H1 (cell line): ENCODE results near the gene PCDHGA3. TPM values are rescaled to one million over a fixed set of nuclear protein-coding genes. Genes with fewer than 3 reads are reported as not detected.
"Not testable (repeated sequence)": the region's sequence is repeated elsewhere in the genome, so short reads cannot be mapped to it uniquely, and the experiment has no call there.

ENCODE experiments used
- CTCF ChIA-PET: fragments of 300-600 bp; sonication (Branson Sonifier 250); formaldehyde crosslinking; loops from one replicate; lab custom pipeline; 2021; ENCODE audit not compliant: partially characterized antibody; lab: Charles Lee
- POLR2A ChIA-PET: fragments of 300-600 bp; sonication (Branson Sonifier 250); formaldehyde crosslinking; loops from one replicate; lab custom pipeline; 2021; ENCODE audit warnings: inconsistent platforms; ENCODE audit not compliant: partially characterized antibody; lab: Charles Lee
- DNase-seq, 2 experiments: peaks; one replicate each; pipeline versions ENCODE4 v3.0.0 to v3.0.0-alpha.2; 2010 to 2022; ENCODE audit warnings: low spot score in 2 of 2, low read depth in 1 of 2, mixed read lengths in 1 of 2
- FAIRE-seq: peaks from 2 replicates; lab custom pipeline; 2011; peaks lifted over from hg19 to GRCh38; lab: Jason Lieb, UNC
- H2AFZ ChIP-seq: 2 replicates; pipeline ENCODE4 v1.8.1; 2012; ENCODE audit warnings: low read length, inconsistent platforms
- H2AK5ac ChIP-seq: 2 replicates; pipeline ENCODE4 v1.6.1; 2013; ENCODE audit warnings: low read depth, low read length
- H2BK120ac ChIP-seq: replicated peaks from 2 replicates; pipeline ENCODE3; 2013; ENCODE audit warnings: low read depth, low read length, inconsistent platforms
- H2BK12ac ChIP-seq: 2 replicates; pipeline ENCODE4 v1.6.1; 2013; ENCODE audit warnings: low read depth, low read length
- H2BK15ac ChIP-seq: 2 replicates; pipeline ENCODE4 v1.6.1; 2013; ENCODE audit warnings: low read length
- H2BK20ac ChIP-seq: 2 replicates; pipeline ENCODE4 v1.6.1; 2013; ENCODE audit warnings: low read length
- H2BK5ac ChIP-seq: 2 replicates; pipeline ENCODE4 v1.6.1; 2013; ENCODE audit warnings: low read depth, low read length
- H3K14ac ChIP-seq: 2 replicates; pipeline ENCODE4 v1.6.1; 2013; ENCODE audit warnings: inconsistent platforms; ENCODE audit not compliant: insufficient read length
- H3K18ac ChIP-seq: 2 replicates; pipeline ENCODE4 v1.6.1; 2013; ENCODE audit warnings: low read length; ENCODE audit errors: extremely low read depth
- H3K23ac ChIP-seq: 2 replicates; pipeline ENCODE4 v1.6.1; 2013; ENCODE audit warnings: inconsistent platforms; ENCODE audit not compliant: insufficient read length
- H3K23me2 ChIP-seq: 2 replicates; pipeline ENCODE4 v1.6.1; 2013; ENCODE audit warnings: low read depth, low read length
- H3K27ac ChIP-seq: 2 replicates; pipeline ENCODE4 v1.6.1; 2011; ENCODE audit warnings: low read depth, low read length, inconsistent platforms
- H3K27me3 ChIP-seq, 4 experiments: replicated peaks in 1 of 4; 1 replicate in 1 of 4; 2 replicates in 3 of 4; pipeline versions ENCODE4 v1.6.1 to v1.8.1; 2011 to 2013; ENCODE audit warnings: low read length in 3 of 4, mild to moderate bottlenecking in 3 of 4, inconsistent platforms in 2 of 4, mixed read lengths in 2 of 4, moderate library complexity in 1 of 4; ENCODE audit not compliant: control insufficient read depth in 3 of 4, insufficient read depth in 3 of 4; ENCODE audit errors: extremely low read depth in 1 of 4
- H3K36me3 ChIP-seq, 4 experiments: 2 replicates each; pipeline versions ENCODE4 v1.6.1 to v1.8.1; 2011 to 2013; ENCODE audit warnings: mild to moderate bottlenecking in 4 of 4, low read length in 3 of 4, moderate library complexity in 2 of 4, control low read depth in 1 of 4, inconsistent platforms in 1 of 4; ENCODE audit not compliant: insufficient read depth in 4 of 4, control insufficient read depth in 2 of 4
- H3K4ac ChIP-seq: replicated peaks from 2 replicates; pipeline ENCODE3; 2013; ENCODE audit warnings: low read length, low read depth, mixed read lengths, inconsistent platforms; ENCODE audit not compliant: insufficient read length
- H3K4me1 ChIP-seq, 4 experiments: replicated peaks in 1 of 4; 1 replicate in 1 of 4; 2 replicates in 3 of 4; pipeline versions ENCODE4 v1.6.1 to v1.8.1; 2011 to 2013; ENCODE audit warnings: low read length in 3 of 4, inconsistent platforms in 2 of 4, mixed read lengths in 1 of 4; ENCODE audit not compliant: insufficient read depth in 4 of 4, control insufficient read depth in 3 of 4
- H3K4me2 ChIP-seq, 2 experiments: 2 replicates each; pipeline versions ENCODE4 v1.6.1 to v1.8.1; 2011 to 2013; ENCODE audit warnings: low read depth in 2 of 2, low read length in 2 of 2, control low read depth in 1 of 2, inconsistent platforms in 1 of 2, mild to moderate bottlenecking in 1 of 2; ENCODE audit not compliant: insufficient read depth in 1 of 2
- H3K4me3 ChIP-seq, 4 experiments: fragments of 200-600, 300-600 bp in 1 of 4; sonication (generic), shearing (Covaris generic), sonication (Bioruptor Twin) in 1 of 4; 2 replicates each; pipeline versions ENCODE4 v1.5.1 to v1.8.1; 2011 to 2016; ENCODE audit warnings: low read length in 4 of 4, low read depth in 3 of 4, control low read depth in 2 of 4, inconsistent platforms in 2 of 4, mild to moderate bottlenecking in 2 of 4, mixed read lengths in 1 of 4, moderate library complexity in 1 of 4; ENCODE audit not compliant: insufficient read depth in 2 of 4; ENCODE audit errors: extremely low read depth in 1 of 4
- H3K56ac ChIP-seq: replicated peaks from 2 replicates; pipeline ENCODE3; 2013; ENCODE audit warnings: low read depth, mild to moderate bottlenecking, mixed read lengths, low read length, inconsistent platforms; ENCODE audit not compliant: insufficient read length
- H3K79me1 ChIP-seq: 2 replicates; pipeline ENCODE4 v1.6.1; 2013; ENCODE audit warnings: low read depth, low read length, control low read depth
- H3K79me2 ChIP-seq, 2 experiments: 2 replicates each; pipeline versions ENCODE4 v1.6.1 to v1.8.1; 2012 to 2013; ENCODE audit warnings: low read length in 2 of 2, mild to moderate bottlenecking in 2 of 2, inconsistent platforms in 1 of 2; ENCODE audit not compliant: insufficient read depth in 2 of 2, control insufficient read depth in 1 of 2
- H3K9ac ChIP-seq, 4 experiments: replicated peaks in 1 of 4; 1 replicate in 1 of 4; 2 replicates in 3 of 4; pipeline versions ENCODE4 v1.6.1 to v1.8.1; 2011 to 2013; ENCODE audit warnings: low read depth in 3 of 4, low read length in 3 of 4, control low read depth in 2 of 4, mild to moderate bottlenecking in 2 of 4, moderate library complexity in 2 of 4, inconsistent platforms in 1 of 4; ENCODE audit errors: extremely low read depth in 1 of 4
- H3K9me3 ChIP-seq, 2 experiments: 2 replicates each; pipeline versions ENCODE4 v1.6.1 to v1.8.1; 2012 to 2013; ENCODE audit warnings: mild to moderate bottlenecking in 2 of 2, moderate library complexity in 2 of 2, control low read depth in 1 of 2, inconsistent platforms in 1 of 2, low read depth in 1 of 2, low read length in 1 of 2, mixed read lengths in 1 of 2; ENCODE audit not compliant: insufficient read depth in 2 of 2
- H4K20me1 ChIP-seq, 2 experiments: replicated peaks in 1 of 2; 2 replicates each; pipeline versions ENCODE3 to v1.8.1; 2011 to 2013; ENCODE audit warnings: inconsistent platforms in 2 of 2, low read length in 2 of 2, mild to moderate bottlenecking in 1 of 2; ENCODE audit not compliant: insufficient read depth in 2 of 2, control insufficient read depth in 1 of 2
- H4K5ac ChIP-seq: 2 replicates; pipeline ENCODE4 v1.6.1; 2013; ENCODE audit warnings: low read length, low read depth, mixed read lengths, inconsistent platforms; ENCODE audit not compliant: insufficient read length
- H4K8ac ChIP-seq: 2 replicates; pipeline ENCODE4 v1.8.0; 2013; ENCODE audit warnings: mild to moderate bottlenecking, moderate library complexity, low read length, inconsistent platforms; ENCODE audit not compliant: insufficient read depth; ENCODE audit errors: extremely low read depth
- H4K91ac ChIP-seq: replicated peaks from 2 replicates; pipeline ENCODE3; 2013; ENCODE audit warnings: low read length, mixed read lengths, inconsistent platforms; ENCODE audit not compliant: insufficient read length
- WGBS, 2 experiments: shearing (Covaris generic) in 1 of 2; methylation state at CpG; one replicate each; pipeline versions ENCODE4 v1.1.6 to v1.1.7; 2013 to 2015; ENCODE audit warnings: low lambda C conversion rate in 2 of 2, mixed read lengths in 2 of 2, inconsistent platforms in 1 of 2, low coverage in 1 of 2, missing lambda C conversion rate in 1 of 2; ENCODE audit not compliant: insufficient replicate concordance in 2 of 2, insufficient coverage in 1 of 2, insufficient read length in 1 of 2; ENCODE audit errors: extremely low coverage in 1 of 2, missing lambda C conversion rate in 1 of 2; 5-methylcytosine and 5-hydroxymethylcytosine counted together
- polyA plus RNA-seq, 7 experiments: library from polyadenylated mRNA; depleted of rRNA in 3 of 7; stranded (reverse) in 5 of 7; unstranded in 2 of 7; fragments of >200 nt in 5 of 7; fragments of 200-250 nt in 2 of 7; gene quantifications; 1 replicate in 5 of 7; 2 replicates in 1 of 7; 4 replicates in 1 of 7; pipeline versions ENCODE4 v1.2.1 to v1.2.3, GENCODE V29; 2011 to 2013; ENCODE audit warnings: missing spikeins in 2 of 7, mixed read lengths in 2 of 7
- total RNA-seq: library from RNA; stranded (reverse); fragmentation: NEBNext Ultra II Directional; extraction: Animal tissue kit (Norgen Biotek cat#: 25700); gene quantifications from 2 replicates; pipeline ENCODE4 v1.2.1, GENCODE V29; 2021

The PCDHGA3 gene
- total and polyA plus RNA-seq, 2 of the 8 experiments (the other 6 are each of a cell fraction or from before 2014, with no cell fraction given) = 0.15 to 0.39 TPM

GRCh38 chr5:141394401-141395187 is 51.0 kb downstream of the PCDHGA3 start:
- H3K9ac ChIP-seq, H3K79me1 ChIP-seq, H4K91ac ChIP-seq, H4K5ac ChIP-seq, H2AFZ ChIP-seq, H4K20me1 ChIP-seq, H3K4me2 ChIP-seq, H3K4ac ChIP-seq, H2BK12ac ChIP-seq, H3K4me1 ChIP-seq, H3K79me2 ChIP-seq, H3K18ac ChIP-seq, H3K23ac ChIP-seq, H3K4me3 ChIP-seq, H4K8ac ChIP-seq, H2BK5ac ChIP-seq, POLR2A ChIA-PET, H2BK120ac ChIP-seq, H3K14ac ChIP-seq, FAIRE-seq, H3K23me2 ChIP-seq, H2BK15ac ChIP-seq, H3K56ac ChIP-seq, DNase-seq, H3K27ac ChIP-seq, H3K27me3 ChIP-seq, H2AK5ac ChIP-seq, H2BK20ac ChIP-seq: not testable (repeated sequence)
- 97% methylated on average over 34 of the region's 53 CpGs; no CpG with 5 or more reads in 1 of the 2 experiments for WGBS, 2 experiments
- Histone ChIP-seq H3K36me3 (peaks cover 3 to 24% (median 11%) of the 10 kb centered on the region in 4 experiments; a peak in 7 of 8 replicates), H3K9me3 (peaks cover 55 to 61% of the 10 kb centered on the region in 2 experiments)
- CTCF ChIA-PET = interaction anchor here (0.6 to 8.7 kb wide), 11 partner anchors 8 to 203 kb away, joined by 3 to 68 read pairs (median 4); partner anchors contain the start of genes PCDHB10, PCDHB15, PCDHGB4 and PCDHGB6

Other genes starting within 250 kb of the PCDHGA3 start
Only the 30 nearest of the 38 such genes appear.
- 1.6 and 3.8 TPM in 2 replicates for gene PCDHB9, start 156.7 kb upstream of the PCDHGA3 start, total RNA-seq
- gene PCDHB9, start 156.7 kb upstream of the PCDHGA3 start, polyA plus RNA-seq (2011; rRNA removed) = 0.68 and 0.88 TPM in 2 replicates
- gene PCDHB10, start 151.5 kb upstream of the PCDHGA3 start, total RNA-seq = 1.8 and 1.9 TPM in 2 replicates
- 1.3 and 1.5 TPM in 2 replicates for gene PCDHB10, start 151.5 kb upstream of the PCDHGA3 start, polyA plus RNA-seq (2011; rRNA removed)
- gene PCDHB11, start 144.2 kb upstream of the PCDHGA3 start, total RNA-seq = 0.86 and 1.4 TPM in 2 replicates
- gene PCDHB11, start 144.2 kb upstream of the PCDHGA3 start, polyA plus RNA-seq (2011; rRNA removed) = 0.50 and 0.63 TPM in 2 replicates
- gene PCDHB12, start 135.1 kb upstream of the PCDHGA3 start, total RNA-seq = 2.0 and 3.0 TPM in 2 replicates
- gene PCDHB12, start 135.1 kb upstream of the PCDHGA3 start, polyA plus RNA-seq (2011; rRNA removed) = 1.1 and 1.9 TPM in 2 replicates
- gene PCDHB13, start 129.9 kb upstream of the PCDHGA3 start, total RNA-seq = 1.1 and 1.4 TPM in 2 replicates
- gene PCDHB13, start 129.9 kb upstream of the PCDHGA3 start, polyA plus RNA-seq (2011; rRNA removed) = 1.1 and 1.5 TPM in 2 replicates
- gene PCDHB14, start 120.5 kb upstream of the PCDHGA3 start, total RNA-seq = 2.7 and 2.9 TPM in 2 replicates
- gene PCDHB14, start 120.5 kb upstream of the PCDHGA3 start, polyA plus RNA-seq (2011; rRNA removed) = 2.5 and 2.7 TPM in 2 replicates
- gene PCDHB15, start 98.4 kb upstream of the PCDHGA3 start, total RNA-seq = 3.9 and 4.0 TPM in 2 replicates
- 2.8 and 4.9 TPM in 2 replicates for gene PCDHB15, start 98.4 kb upstream of the PCDHGA3 start, polyA plus RNA-seq (2011; rRNA removed)
- not detected in 2 replicates for gene SLC25A2, start 39.8 kb upstream of the PCDHGA3 start, total RNA-seq
- 0.05 TPM in 1 of 2 replicates, not detected in the other for gene SLC25A2, start 39.8 kb upstream of the PCDHGA3 start, polyA plus RNA-seq (2011; rRNA removed)
- gene TAF7, start 23.0 kb upstream of the PCDHGA3 start, total RNA-seq = 99.4 and 101 TPM in 2 replicates
- gene TAF7, start 23.0 kb upstream of the PCDHGA3 start, polyA plus RNA-seq (2011; rRNA removed) = 23.6 and 29.8 TPM in 2 replicates
- 0.84 and 0.89 TPM in 2 replicates for gene PCDHGA1, start 13.3 kb upstream of the PCDHGA3 start, total RNA-seq
- gene PCDHGA1, start 13.3 kb upstream of the PCDHGA3 start, polyA plus RNA-seq (2011; rRNA removed) = 0.57 and 1.1 TPM in 2 replicates
- gene PCDHGA2, start 5.1 kb upstream of the PCDHGA3 start, total RNA-seq = 0.31 and 0.32 TPM in 2 replicates
- gene PCDHGA2, start 5.1 kb upstream of the PCDHGA3 start, polyA plus RNA-seq (2011; rRNA removed) = 0.39 and 0.61 TPM in 2 replicates
- gene PCDHGB1, start 6.3 kb downstream of the PCDHGA3 start, total RNA-seq = 2.8 and 3.9 TPM in 2 replicates
- 1.3 and 2.0 TPM in 2 replicates for gene PCDHGB1, start 6.3 kb downstream of the PCDHGA3 start, polyA plus RNA-seq (2011; rRNA removed)
- 1.9 and 2.5 TPM in 2 replicates for gene PCDHGA4, start 11.2 kb downstream of the PCDHGA3 start, total RNA-seq
- 1.4 and 1.7 TPM in 2 replicates for gene PCDHGA4, start 11.2 kb downstream of the PCDHGA3 start, polyA plus RNA-seq (2011; rRNA removed)
- 2.8 and 2.9 TPM in 2 replicates for gene PCDHGB2, start 16.2 kb downstream of the PCDHGA3 start, total RNA-seq
- 1.9 TPM in 2 replicates for gene PCDHGB2, start 16.2 kb downstream of the PCDHGA3 start, polyA plus RNA-seq (2011; rRNA removed)
- gene PCDHGA5, start 20.3 kb downstream of the PCDHGA3 start, total RNA-seq = 1.0 and 1.3 TPM in 2 replicates
- gene PCDHGA5, start 20.3 kb downstream of the PCDHGA3 start, polyA plus RNA-seq (2011; rRNA removed) = 1.1 TPM in 2 replicates
- 1.3 and 1.6 TPM in 2 replicates for gene PCDHGB3, start 26.4 kb downstream of the PCDHGA3 start, total RNA-seq
- 1.9 and 2.0 TPM in 2 replicates for gene PCDHGB3, start 26.4 kb downstream of the PCDHGA3 start, polyA plus RNA-seq (2011; rRNA removed)
- gene PCDHGA6, start 30.1 kb downstream of the PCDHGA3 start, total RNA-seq = 1.3 and 1.4 TPM in 2 replicates
- gene PCDHGA6, start 30.1 kb downstream of the PCDHGA3 start, polyA plus RNA-seq (2011; rRNA removed) = 2.0 TPM in 2 replicates
- gene PCDHGA7, start 38.9 kb downstream of the PCDHGA3 start, total RNA-seq = 0.73 and 1.1 TPM in 2 replicates
- 0.39 and 0.55 TPM in 2 replicates for gene PCDHGA7, start 38.9 kb downstream of the PCDHGA3 start, polyA plus RNA-seq (2011; rRNA removed)
- 7.8 and 9.1 TPM in 2 replicates for gene PCDHGB4, start 43.9 kb downstream of the PCDHGA3 start, total RNA-seq
- gene PCDHGB4, start 43.9 kb downstream of the PCDHGA3 start, polyA plus RNA-seq (2011; rRNA removed) = 8.0 and 9.7 TPM in 2 replicates
- gene PCDHGA8, start 48.8 kb downstream of the PCDHGA3 start, total RNA-seq = 1.4 and 1.7 TPM in 2 replicates
- gene PCDHGA8, start 48.8 kb downstream of the PCDHGA3 start, polyA plus RNA-seq (2011; rRNA removed) = 0.79 and 1.2 TPM in 2 replicates
- gene PCDHGB5, start 54.1 kb downstream of the PCDHGA3 start, total RNA-seq = 1.9 and 2.6 TPM in 2 replicates
- 1.1 and 1.7 TPM in 2 replicates for gene PCDHGB5, start 54.1 kb downstream of the PCDHGA3 start, polyA plus RNA-seq (2011; rRNA removed)
- 1.1 and 1.2 TPM in 2 replicates for gene PCDHGA9, start 58.9 kb downstream of the PCDHGA3 start, total RNA-seq
- 0.61 and 0.79 TPM in 2 replicates for gene PCDHGA9, start 58.9 kb downstream of the PCDHGA3 start, polyA plus RNA-seq (2011; rRNA removed)
- gene PCDHGB6, start 64.2 kb downstream of the PCDHGA3 start, total RNA-seq = 3.4 and 4.1 TPM in 2 replicates
- 4.1 and 4.3 TPM in 2 replicates for gene PCDHGB6, start 64.2 kb downstream of the PCDHGA3 start, polyA plus RNA-seq (2011; rRNA removed)
- 2.1 and 2.2 TPM in 2 replicates for gene PCDHGA10, start 69.2 kb downstream of the PCDHGA3 start, total RNA-seq
- gene PCDHGA10, start 69.2 kb downstream of the PCDHGA3 start, polyA plus RNA-seq (2011; rRNA removed) = 6.4 and 7.1 TPM in 2 replicates
- 8.7 and 9.5 TPM in 2 replicates for gene PCDHGB7, start 73.8 kb downstream of the PCDHGA3 start, total RNA-seq
- 4.1 and 5.5 TPM in 2 replicates for gene PCDHGB7, start 73.8 kb downstream of the PCDHGA3 start, polyA plus RNA-seq (2011; rRNA removed)
- gene PCDHGA11, start 77.2 kb downstream of the PCDHGA3 start, total RNA-seq = 8.2 and 8.3 TPM in 2 replicates
- gene PCDHGA11, start 77.2 kb downstream of the PCDHGA3 start, polyA plus RNA-seq (2011; rRNA removed) = 2.2 and 2.7 TPM in 2 replicates
- gene PCDHGA12, start 86.7 kb downstream of the PCDHGA3 start, total RNA-seq = 1.0 and 1.3 TPM in 2 replicates
- gene PCDHGA12, start 86.7 kb downstream of the PCDHGA3 start, polyA plus RNA-seq (2011; rRNA removed) = 0.88 and 1.2 TPM in 2 replicates
- 18.6 and 19.6 TPM in 2 replicates for gene PCDHGC3, start 132.1 kb downstream of the PCDHGA3 start, total RNA-seq
- 4.7 and 11.3 TPM in 2 replicates for gene PCDHGC3, start 132.1 kb downstream of the PCDHGA3 start, polyA plus RNA-seq (2011; rRNA removed)
- 2.4 and 2.6 TPM in 2 replicates for gene PCDHGC4, start 141.2 kb downstream of the PCDHGA3 start, total RNA-seq
- 2.1 and 2.8 TPM in 2 replicates for gene PCDHGC4, start 141.2 kb downstream of the PCDHGA3 start, polyA plus RNA-seq (2011; rRNA removed)
- 0.78 and 1.1 TPM in 2 replicates for gene PCDHGC5, start 145.3 kb downstream of the PCDHGA3 start, total RNA-seq
- gene PCDHGC5, start 145.3 kb downstream of the PCDHGA3 start, polyA plus RNA-seq (2011; rRNA removed) = 0.41 and 0.66 TPM in 2 replicates